ENCODE results near the gene ITPK1.

Gene ITPK1

GRCh38 chr14:92987148-92987570, 128.6 kb downstream of the ITPK1 start:
- Histone ChIP-seq H3K4me1 (ENCODE audit: insufficient read depth, low read length) (no peaks in the 10 kb centered on the region; the same call in 1 of the 2 replicates), H3K36me3 (ENCODE audit: insufficient read depth, low read length) (no peaks in the 10 kb centered on the region), H3K9ac (ENCODE audit: low read depth, low read length) (no peak overlapping the region), H3K9me3 (ENCODE audit: control insufficient read depth, insufficient read depth, low read length) (no peaks in the 10 kb centered on the region)

DNA sequence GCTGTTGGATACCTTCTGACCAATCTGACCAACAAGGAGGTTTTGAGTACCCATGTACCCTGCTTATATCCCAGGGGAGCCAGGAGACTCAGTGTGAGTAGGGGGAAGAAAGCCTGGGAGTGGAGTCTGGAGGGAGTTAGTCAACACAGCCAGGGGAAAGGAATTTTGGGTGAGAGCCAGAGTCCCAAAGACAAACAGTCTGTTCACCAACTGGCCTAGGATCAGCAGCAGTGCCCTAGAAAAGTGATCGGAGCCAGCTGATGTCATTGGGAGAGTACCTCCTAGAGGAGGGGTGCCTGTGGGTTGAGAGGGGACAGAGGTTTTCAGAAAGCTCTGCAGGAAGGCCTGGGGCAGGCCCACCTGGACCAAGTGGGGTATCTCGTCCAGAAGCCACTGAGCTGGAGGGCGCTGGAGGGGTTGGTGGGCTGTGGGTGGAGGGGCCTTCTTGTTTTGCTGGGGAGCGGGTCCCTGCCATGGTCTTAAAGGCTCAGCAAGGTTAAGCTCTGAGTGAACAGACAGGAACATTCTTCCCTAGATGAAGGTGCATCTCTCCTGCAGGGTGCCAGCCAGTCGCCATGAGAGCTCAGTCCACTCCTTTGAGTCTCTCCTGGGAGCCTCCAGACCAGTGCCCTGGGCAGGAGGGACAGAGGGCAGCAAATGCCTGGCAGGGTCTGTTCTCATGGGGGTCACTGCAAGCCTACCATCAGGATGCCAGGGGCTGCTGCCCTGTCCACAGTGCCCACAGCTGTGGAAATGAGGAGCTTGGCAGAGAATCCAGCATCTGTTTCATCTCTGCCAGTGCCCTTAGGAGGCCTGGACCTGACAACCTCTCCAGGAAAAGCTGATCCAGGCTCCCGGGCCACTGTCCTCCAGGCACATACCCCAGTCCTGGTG, 129.2 kb downstream of the ITPK1 start:
- Histone ChIP-seq H3K9me3 (ENCODE audit: control insufficient read depth, insufficient read depth, low read length) (no peaks in the 10 kb centered on the region), H3K36me3 (ENCODE audit: insufficient read depth, low read length) (no peaks in the 10 kb centered on the region), H3K4me1 (ENCODE audit: insufficient read depth, low read length) (no peaks in the 10 kb centered on the region; the same call in 1 of the 2 replicates), H3K9ac (ENCODE audit: low read depth, low read length) (no peak overlapping the region)

GRCh38 chr14:92985521-92985920, 130.2 kb downstream of the ITPK1 start:
- Histone ChIP-seq H3K9ac (ENCODE audit: low read depth, low read length) (no peak overlapping the region), H3K36me3 (ENCODE audit: insufficient read depth, low read length) (no peaks in the 10 kb centered on the region), H3K9me3 (ENCODE audit: control insufficient read depth, insufficient read depth, low read length) (no peaks in the 10 kb centered on the region), H3K4me1 (ENCODE audit: insufficient read depth, low read length) (no peaks in the 10 kb centered on the region)

- no peaks in the 10 kb centered on the region for H3K9me3 ChIP-seq (ENCODE audit: control insufficient read depth, insufficient read depth, low read length)
- H3K9ac ChIP-seq (ENCODE audit: low read depth, low read length) = no peak overlapping the region
- H3K36me3 ChIP-seq (ENCODE audit: insufficient read depth, low read length) = peaks cover 1% of the 10 kb centered on the region; the same call in 1 of the 2 replicates
- H3K4me1 ChIP-seq (ENCODE audit: insufficient read depth, low read length) = no peaks in the 10 kb centered on the region
Measured at GRCh38 chr14:92984896-92985295, 130.8 kb downstream of the ITPK1 start.

DNA sequence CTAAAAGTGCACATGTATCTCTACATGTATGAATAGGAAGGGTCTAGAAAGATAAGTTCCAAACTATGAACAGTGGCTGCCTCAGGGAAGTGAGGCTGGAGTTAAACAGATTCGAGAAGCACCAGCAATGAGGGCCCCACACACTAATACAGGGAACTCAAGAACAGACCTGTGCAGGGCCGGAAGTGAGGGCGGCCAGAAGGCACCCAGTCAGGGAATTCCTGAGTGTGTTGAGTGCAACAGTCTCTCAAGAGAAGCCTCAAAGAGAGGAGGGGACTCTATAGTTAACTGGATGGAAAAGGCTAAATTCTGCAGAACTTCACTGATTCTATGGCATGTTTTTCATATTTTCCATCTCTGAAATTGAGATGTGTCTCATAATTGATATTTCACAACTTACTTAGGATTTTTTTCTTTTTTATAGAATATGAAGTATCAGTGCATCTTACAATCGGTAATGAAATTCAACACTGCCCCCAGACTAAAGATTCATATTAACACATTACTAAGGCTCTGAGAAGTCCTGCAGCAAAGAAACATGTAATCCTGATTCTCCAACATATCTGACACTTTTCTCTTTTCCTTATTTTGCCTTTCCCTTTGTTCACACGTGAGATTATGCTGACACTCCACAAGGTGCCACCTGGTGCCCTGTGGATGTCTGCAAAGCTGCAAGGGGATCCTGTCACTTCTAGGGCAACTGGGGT, 131.5 kb downstream of the ITPK1 start:
- Histone ChIP-seq H3K9ac (ENCODE audit: low read depth, low read length) (no peak overlapping the region), H3K36me3 (ENCODE audit: insufficient read depth, low read length) (peaks cover 2% of the 10 kb centered on the region; the same call in 1 of the 2 replicates), H3K9me3 (ENCODE audit: control insufficient read depth, insufficient read depth, low read length) (peaks cover 4% of the 10 kb centered on the region), H3K4me1 (ENCODE audit: insufficient read depth, low read length) (no peaks in the 10 kb centered on the region)

DNA sequence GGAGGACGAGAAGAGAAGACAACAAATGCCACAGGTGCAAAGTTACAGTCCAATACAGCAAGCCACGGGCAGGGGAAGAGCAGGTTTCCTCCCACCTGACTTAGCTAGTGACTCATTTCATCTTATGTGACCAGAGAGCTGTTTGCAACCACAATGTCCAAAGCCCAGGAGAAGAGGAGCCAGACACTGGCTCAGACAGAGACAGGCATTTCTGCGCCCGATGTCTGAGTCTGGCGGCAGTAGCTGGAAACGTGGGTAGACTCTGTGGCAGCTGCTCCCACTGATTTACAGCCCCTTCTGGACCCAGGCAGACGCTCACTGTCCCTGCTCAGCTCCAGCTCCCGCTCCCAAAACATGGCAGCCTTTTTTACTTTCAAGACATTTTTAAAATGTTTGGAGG, 132.8 kb downstream of the ITPK1 start:
- H3K9ac ChIP-seq (ENCODE audit: low read depth, low read length) = no peak overlapping the region
- no peaks in the 10 kb centered on the region for H3K4me1 ChIP-seq (ENCODE audit: insufficient read depth, low read length)
- H3K9me3 ChIP-seq (ENCODE audit: control insufficient read depth, insufficient read depth, low read length) = peaks cover 8% of the 10 kb centered on the region
- H3K36me3 ChIP-seq (ENCODE audit: insufficient read depth, low read length) = peaks cover 2% of the 10 kb centered on the region; the same call in 1 of the 2 replicates

DNA sequence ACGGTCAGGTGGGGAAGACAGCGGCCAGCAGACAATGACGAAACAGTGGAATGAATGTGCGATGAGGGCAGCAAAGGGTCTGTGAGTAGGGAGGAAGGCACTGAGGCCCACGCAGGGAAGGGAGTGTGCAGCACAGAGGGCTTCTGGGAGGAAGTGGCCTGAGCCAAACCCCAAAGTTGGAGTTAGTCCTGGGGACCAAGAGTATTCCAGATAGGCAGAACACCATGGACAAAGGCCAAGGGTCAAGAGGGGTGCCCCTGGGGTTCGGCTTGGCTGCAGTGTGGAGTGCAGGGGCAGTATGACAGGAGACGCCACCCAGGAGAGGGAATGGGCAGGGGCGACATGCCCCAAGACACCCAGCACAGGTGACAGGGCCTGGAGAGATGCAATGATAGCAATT, 134.0 kb downstream of the ITPK1 start:
- Histone ChIP-seq H3K36me3 (ENCODE audit: insufficient read depth, low read length) (peaks cover 2% of the 10 kb centered on the region; the same call in 1 of the 2 replicates), H3K4me1 (ENCODE audit: insufficient read depth, low read length) (no peaks in the 10 kb centered on the region), H3K9me3 (ENCODE audit: control insufficient read depth, insufficient read depth, low read length) (peaks cover 9% of the 10 kb centered on the region), H3K9ac (ENCODE audit: low read depth, low read length) (no peak overlapping the region)

DNA sequence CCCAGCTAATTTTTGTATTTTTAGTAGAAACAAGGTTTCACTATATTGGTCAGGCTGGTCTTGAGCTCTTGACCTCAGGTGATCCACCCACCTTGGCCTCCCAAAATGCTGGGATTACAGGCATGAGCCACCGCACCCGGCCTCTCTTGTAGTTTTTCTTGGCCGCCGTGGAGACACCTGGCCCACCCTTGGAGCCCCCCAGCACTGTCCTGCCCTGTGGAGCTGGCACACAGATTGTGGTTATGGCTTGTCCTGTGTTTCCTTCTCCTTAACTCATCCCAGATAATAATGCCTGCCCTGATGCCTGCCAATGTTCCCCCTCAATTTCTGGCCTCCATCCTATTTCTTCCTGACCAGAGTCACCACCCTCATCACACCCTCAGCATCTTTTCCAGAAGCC, 134.9 kb downstream of the ITPK1 start:
- Histone ChIP-seq H3K36me3 (ENCODE audit: insufficient read depth, low read length) (peaks cover 2% of the 10 kb centered on the region; the same call in 1 of the 2 replicates), H3K9ac (ENCODE audit: low read depth, low read length) (no peak overlapping the region), H3K9me3 (ENCODE audit: control insufficient read depth, insufficient read depth, low read length) (peaks cover 9% of the 10 kb centered on the region), H3K4me1 (ENCODE audit: insufficient read depth, low read length) (no peaks in the 10 kb centered on the region)

- H3K9ac ChIP-seq (ENCODE audit: low read depth, low read length) = no peak overlapping the region
- H3K9me3 ChIP-seq (ENCODE audit: control insufficient read depth, insufficient read depth, low read length) = peaks cover 9% of the 10 kb centered on the region
- peaks cover 2% of the 10 kb centered on the region; the same call in 1 of the 2 replicates for H3K36me3 ChIP-seq (ENCODE audit: insufficient read depth, low read length)
- no peaks in the 10 kb centered on the region for H3K4me1 ChIP-seq (ENCODE audit: insufficient read depth, low read length)
Measured at GRCh38 chr14:92978229-92979021, 137.3 kb downstream of the ITPK1 start.

DNA sequence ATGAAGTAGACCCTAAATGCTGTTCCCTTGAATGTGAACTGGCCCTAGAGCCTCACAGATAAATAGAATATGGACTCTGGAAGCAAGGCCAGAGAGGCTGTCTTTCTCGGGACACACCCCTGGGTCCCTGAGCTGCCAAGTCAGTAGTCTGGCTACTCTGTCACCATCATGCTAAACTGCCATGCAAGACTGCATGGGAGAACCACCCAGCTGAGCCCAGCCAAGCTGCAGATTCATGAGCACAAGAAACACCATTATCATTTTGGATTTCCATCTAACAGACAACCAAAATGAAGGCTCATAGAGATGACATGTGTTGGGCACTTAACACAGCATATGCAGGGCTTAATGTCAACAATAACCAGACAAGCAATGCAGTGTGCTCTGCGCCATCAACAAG, 139.5 kb downstream of the ITPK1 start:
- Histone ChIP-seq H3K9me3 (ENCODE audit: control insufficient read depth, insufficient read depth, low read length) (peaks cover 9% of the 10 kb centered on the region), H3K4me1 (ENCODE audit: insufficient read depth, low read length) (0 out of 2 replicates have a peak, but pooled peaks cover 4% of the 10 kb centered on the region), H3K9ac (ENCODE audit: low read depth, low read length) (no peak overlapping the region), H3K36me3 (ENCODE audit: insufficient read depth, low read length) (peaks cover 2% of the 10 kb centered on the region; the same call in 1 of the 2 replicates)

GRCh38 chr14:92974541-92975345, 141.0 kb downstream of the ITPK1 start:
- Histone ChIP-seq H3K9ac (ENCODE audit: low read depth, low read length) (no peak overlapping the region), H3K36me3 (ENCODE audit: insufficient read depth, low read length) (no peaks in the 10 kb centered on the region), H3K4me1 (ENCODE audit: insufficient read depth, low read length) (0 out of 2 replicates have a peak, but pooled peaks cover 4% of the 10 kb centered on the region), H3K9me3 (ENCODE audit: control insufficient read depth, insufficient read depth, low read length) (peaks cover 9% of the 10 kb centered on the region)

- 0 out of 2 replicates have a peak, but pooled peaks cover 4% of the 10 kb centered on the region for H3K4me1 ChIP-seq (ENCODE audit: insufficient read depth, low read length)
- H3K9ac ChIP-seq (ENCODE audit: low read depth, low read length) = no peak overlapping the region
- H3K9me3 ChIP-seq (ENCODE audit: control insufficient read depth, insufficient read depth, low read length) = peaks cover 5% of the 10 kb centered on the region; the same call in 1 of the 2 replicates
- no peaks in the 10 kb centered on the region for H3K36me3 ChIP-seq (ENCODE audit: insufficient read depth, low read length)
Measured at GRCh38 chr14:92973798-92974372, 141.8 kb downstream of the ITPK1 start.

DNA sequence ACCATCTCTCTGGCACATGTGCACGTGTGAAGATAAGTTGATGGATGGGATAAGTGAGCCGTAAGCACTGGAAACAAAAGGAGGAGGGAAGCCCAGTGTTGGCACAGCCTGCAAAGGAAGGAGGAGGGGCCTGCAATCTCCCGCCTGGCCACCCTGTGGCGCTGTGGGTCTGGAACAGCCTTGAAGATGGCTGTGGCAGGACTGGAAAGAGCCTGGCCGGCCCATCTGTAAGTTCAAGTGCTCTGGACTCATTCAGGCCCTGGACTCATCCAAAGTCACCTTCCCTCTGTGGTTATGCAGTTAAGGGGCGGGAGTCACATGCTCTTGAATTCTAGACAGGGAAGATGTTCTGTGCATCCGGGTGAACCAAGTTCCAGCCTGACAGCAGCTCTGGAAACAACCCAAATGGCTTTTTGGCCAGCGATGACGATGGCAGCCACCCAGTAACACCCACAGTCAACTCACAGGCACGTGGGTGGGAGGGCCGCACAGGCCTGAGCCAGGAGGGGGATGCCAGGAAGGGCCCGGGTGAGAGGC, 142.4 kb downstream of the ITPK1 start:
- H3K36me3 ChIP-seq (ENCODE audit: insufficient read depth, low read length) = no peaks in the 10 kb centered on the region
- H3K9ac ChIP-seq (ENCODE audit: low read depth, low read length) = no peak overlapping the region
- 0 out of 2 replicates have a peak, but pooled peaks cover 4% of the 10 kb centered on the region for H3K4me1 ChIP-seq (ENCODE audit: insufficient read depth, low read length)
- peaks cover 4% of the 10 kb centered on the region; the same call in 1 of the 2 replicates for H3K9me3 ChIP-seq (ENCODE audit: control insufficient read depth, insufficient read depth, low read length)

All from ES-I3 (cell line).